ENCODE measurements around the gene ADAMTS17.

ADAMTS17 gene

DNA sequence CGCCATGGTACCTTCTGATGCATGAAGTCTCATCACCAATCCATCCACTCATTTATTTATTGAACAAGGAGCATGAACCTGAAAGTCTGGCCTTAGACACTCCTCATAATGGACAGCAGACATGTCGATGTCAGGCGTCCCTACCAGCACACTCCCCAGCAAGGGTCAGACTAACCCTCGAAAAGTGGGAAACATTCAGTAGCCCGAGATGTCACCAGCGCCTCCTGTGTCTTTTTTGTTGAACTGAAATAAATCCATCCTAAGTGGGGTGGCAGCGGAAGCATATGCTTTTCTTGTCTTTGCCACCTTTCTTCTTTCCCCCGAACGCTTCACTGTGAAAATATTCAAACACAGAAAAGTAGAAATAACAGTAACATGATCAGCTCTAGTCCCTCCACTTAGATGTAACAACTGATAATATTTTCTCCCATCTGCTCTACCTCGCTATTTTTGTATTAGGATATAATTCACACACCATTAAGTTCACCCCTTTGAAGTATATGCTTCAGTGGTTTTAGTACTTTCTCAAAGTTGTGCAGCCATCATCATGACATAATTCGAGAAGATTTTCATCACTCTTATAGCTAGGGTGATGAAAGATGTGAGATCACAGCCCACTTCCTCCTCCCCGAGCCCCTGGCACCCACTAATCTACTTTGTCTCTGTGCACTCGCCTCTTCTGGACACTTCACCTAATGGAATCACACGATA, 121.6 kb downstream of the ADAMTS17 start:
- no peak for DNase-seq (ENCODE audit: low read depth)

DNA sequence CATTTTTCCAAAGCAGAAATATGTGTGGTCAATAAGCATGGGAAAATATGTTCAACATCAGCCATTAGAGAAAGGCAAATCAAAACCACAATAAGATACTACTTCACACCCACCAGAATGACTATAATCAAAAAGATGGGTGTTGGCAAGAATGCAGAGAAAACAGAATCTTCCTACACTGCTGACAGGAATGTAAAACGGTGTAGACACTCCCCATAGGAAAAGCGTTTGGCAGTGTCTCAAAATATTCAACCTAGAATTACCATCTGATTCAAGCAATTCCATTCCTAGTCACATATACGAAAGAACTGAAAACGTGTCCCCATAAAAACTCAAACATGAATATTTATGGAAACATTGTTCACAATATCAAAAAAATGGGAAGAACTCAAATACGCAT, 123.3 kb downstream of the ADAMTS17 start:
- no peak for DNase-seq (ENCODE audit: low read depth)

- no peak for DNase-seq (ENCODE audit: low read depth)
These were observed 125.6 kb downstream of the ADAMTS17 start for GRCh38 chr15:100216182-100216581.

DNA sequence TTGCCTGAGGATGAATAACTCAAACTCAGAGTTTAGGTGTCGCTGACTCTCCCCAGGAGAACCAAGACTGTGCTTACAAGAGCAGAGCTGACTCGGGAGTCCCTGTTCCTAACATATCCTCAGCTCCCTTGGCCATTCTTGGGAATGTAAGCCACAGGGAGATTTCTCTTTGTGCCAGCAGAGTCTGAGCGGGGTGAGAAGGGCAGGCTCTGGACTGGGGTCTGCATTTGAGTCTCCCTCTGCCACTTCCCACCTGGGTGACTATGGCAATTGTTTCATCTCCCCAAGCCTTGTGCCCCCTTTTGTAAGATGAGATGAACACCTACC, 126.0 kb downstream of the ADAMTS17 start:
- no peak for DNase-seq (ENCODE audit: low read depth)

DNA sequence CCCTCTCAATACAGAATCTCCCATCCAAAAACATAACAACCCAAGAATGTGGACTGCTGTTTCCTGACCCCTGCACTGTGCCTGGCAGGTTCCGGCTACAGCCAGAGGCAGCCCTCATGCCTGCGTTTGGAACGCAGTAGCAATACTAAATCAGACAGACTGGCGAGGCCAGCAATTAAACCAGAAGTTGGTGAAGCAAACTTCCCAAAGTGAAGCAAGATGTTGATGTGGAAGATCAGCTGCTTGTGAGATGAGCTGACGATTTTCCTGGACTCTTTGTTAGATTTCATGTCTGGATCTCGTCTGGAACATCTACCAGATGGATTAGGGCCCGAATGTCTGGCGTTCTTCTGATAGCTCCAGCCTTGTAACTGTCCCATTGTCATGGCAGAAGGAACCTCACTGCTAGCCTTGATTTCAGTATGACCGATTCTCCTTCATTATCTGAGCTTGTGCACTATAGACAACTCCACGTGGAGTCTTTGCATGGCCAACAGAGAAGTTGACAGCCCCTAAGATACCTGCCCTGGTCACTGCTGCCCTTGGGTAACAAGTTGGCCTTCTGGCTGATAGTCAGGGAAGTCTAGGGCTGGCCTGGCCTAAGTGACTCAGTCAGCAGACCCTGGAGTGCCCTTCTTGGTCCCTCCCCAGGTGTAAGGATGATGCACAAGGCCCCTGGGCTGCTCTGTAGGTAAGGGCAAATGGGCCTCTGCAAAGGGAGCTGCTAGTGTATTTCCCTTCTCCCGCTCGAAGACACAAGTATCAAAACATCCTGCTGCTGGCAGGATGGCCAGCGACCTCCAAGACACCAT, 126.5 kb downstream of the ADAMTS17 start:
- no peak for DNase-seq (ENCODE audit: low read depth)

DNA sequence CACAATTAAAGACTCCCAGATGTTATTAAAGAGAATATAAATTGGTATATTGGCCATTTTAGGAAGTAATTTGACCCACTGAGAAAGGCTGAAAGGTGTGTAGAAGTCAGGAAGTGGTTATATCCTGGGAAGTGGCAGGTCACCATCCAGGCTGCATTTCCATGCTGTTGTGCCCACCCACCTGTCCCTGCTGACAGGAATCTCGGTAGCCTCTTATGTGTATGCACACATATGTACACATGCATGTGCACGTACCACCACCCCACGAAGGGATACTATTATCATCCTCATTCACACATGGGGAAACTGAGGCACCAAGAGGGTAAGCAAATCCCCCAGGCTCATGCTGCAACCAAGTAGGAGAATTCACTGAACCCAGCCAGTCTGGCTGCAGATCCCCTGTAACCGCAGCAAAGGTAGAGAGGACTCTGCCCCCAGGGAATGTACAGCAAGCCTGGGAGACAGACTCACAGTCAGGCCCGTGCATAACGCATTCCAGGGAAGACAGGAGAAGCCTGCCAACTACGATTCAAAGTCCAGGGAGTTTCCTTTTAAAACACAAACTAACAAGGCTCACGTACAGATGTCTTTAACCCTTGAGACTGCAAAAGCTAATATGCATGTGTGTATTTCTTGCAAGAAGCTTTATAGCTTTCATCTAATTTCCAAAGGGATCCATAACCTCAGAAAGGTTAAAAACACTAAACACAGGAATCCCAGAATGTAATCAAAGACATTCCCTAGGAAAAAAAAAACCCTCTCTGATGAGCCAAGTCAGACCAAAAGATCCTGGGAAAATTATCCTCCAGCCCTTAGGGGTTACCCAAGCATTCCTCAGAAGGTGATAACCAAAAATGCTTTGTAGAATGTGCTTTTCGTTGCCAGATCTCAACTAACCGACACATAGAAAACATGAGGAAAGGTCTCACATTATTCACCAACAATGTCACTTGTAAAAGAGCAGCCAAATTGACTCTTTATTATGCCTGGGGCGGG, 129.6 kb downstream of the ADAMTS17 start:
- DNase-seq (ENCODE audit: low read depth), result no peak

GRCh38 chr15:100210338-100210737, 131.4 kb downstream of the ADAMTS17 start:
- DNase-seq (ENCODE audit: low read depth), result no peak

DNA sequence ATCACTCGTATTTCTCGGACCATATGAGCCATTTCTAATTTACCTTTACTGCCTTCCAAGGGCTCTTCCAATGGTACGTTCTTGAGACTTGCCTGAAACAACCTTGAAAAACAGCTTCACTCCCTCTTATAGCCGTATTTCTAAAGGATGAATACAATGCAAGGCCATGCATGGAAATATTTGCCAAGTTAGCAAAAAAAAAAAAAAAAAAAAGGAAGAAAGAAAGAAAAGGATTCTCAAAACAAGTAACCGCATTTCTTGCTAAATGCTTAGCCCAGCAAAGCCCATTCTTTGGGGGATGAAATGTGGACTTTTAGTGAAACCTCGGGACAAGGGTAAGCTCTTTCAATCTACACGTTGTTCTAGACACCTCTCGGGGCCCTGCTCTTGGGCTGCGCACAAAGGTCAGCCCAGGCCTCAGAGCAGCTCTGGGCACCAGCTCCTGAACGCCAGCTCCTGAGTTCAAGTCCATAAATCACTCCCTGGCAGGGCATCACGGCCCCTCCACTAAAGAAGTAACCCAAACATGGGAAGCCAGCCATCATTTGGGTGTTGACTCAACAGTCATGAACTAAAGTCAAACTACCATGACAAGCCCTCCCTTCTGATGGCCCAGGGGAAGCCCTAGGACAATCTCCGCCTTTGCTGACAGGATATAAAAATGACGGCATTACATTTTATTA, 132.7 kb downstream of the ADAMTS17 start:
- DNase-seq (ENCODE audit: low read depth), result no peak

DNA sequence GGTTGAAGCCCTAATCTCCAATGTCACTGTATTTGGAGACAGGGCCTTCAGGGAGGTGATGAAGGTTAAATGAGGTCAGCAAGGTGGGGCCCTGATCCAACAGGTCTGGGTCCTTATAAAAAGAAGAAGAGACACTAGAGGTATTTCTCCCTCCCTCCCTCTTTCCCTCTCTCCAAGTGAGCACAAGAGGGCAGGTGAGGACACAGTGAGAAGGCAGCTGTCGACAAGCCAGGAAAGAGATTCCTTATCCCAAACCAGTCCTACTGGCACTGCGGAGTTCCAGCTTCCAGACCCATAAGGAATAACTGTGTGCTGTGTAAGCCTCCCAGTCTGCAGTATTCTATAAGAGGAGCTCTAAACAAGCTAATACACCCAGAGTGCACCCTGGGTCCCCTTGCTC, 134.7 kb downstream of the ADAMTS17 start:
- DNase-seq (ENCODE audit: low read depth), result no peak

GRCh38 chr15:100206643-100207042, 135.1 kb downstream of the ADAMTS17 start:
- DNase-seq (ENCODE audit: low read depth), result no peak

GRCh38 chr15:100205549-100206295, 136.1 kb downstream of the ADAMTS17 start:
- DNase-seq (ENCODE audit: low read depth), result no peak

DNA sequence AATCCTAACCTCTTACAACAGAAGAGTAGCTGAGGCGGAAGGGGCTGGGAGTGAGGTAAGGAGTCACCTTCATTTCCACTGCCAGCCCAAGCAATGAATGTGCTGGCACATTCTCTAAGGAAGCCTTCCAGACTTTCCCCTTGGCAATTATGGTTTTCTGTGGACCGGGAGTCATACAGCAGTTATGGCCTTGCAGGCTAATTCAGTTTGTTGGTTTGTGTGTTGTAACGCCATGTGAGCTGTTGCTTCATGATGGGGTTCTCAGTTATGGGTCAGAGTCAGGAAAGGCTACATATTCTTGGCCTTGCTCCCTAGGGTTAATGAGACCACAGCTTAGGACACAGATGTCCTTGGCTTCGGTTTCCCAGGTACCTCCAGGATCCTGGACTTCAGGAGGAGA, 137.0 kb downstream of the ADAMTS17 start:
- no peak for DNase-seq (ENCODE audit: low read depth)

- no peak for DNase-seq (ENCODE audit: low read depth)
These were observed 137.6 kb downstream of the ADAMTS17 start for GRCh38 chr15:100204211-100204610.

DNA sequence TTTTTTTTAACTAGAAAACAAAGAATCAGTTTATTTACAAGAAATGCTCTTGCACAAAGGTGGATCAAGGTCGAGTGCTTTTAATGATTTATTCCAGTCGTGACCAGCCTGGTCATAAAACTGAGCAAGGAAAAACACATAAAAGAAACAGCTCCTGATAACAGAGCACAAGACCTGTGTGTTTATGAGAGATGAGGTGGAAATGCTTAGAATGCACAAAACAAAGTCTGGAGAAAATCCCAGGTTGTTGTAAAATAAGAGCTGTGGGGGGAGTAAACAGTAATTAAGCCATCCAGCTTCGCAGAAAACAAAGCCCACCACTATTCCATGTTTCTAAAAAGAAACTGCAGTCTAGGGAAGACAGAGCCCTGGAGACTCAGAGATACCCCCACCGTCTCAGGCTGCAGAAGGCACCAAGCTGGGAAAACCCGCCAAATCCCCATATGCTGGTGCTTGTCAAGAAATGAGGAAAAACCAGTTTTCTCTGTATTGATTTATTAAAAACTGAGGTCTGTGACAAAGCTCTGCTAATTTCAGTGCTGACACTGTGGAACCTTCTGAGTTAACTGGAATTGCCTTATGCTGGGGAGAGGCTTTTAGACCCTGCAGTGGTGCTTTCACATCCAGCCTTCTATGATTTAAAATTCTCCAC, 139.3 kb downstream of the ADAMTS17 start:
- no peak for DNase-seq (ENCODE audit: low read depth)

DNA sequence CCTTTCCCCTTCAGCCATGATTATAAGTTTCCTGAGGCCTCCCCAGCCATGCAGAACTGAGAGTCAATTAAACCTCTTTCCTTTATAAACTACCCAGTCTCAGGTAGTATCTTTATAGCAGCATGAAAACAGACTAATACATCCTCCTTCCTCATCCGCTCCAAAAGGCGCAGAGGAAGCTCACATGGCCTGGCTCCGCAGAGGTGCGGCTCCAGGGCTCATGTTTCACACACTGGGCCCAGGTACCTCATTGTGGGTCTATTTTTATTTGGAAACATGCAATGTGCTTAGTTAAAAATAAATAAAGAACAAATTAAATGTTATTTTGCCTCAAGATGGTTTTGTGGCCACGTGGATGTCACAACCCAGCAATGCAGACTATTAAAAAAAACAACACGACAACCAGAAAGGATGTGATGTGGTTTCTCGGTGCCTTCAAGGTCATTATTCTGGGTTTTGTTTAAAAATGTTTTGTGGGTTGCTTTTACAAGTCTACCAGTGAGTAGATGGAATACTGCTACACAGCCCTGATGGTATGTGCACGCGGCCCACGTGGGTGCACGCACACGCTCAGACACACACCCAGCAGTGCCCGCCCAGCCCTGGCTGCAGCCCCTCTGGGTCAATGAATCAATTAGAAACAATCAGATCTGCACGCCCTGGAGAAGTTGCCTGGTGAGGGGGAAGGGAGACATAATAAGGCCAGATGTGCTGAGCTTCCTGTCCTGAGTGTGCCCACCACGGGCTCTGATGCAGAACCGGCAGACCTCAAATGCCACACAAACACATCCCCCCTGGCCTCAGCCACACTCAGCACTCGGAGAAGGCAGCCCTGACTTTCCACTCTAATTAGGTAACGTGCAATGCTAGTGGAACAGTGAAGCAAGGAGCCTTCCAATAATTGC, 140.1 kb downstream of the ADAMTS17 start:
- no peak for DNase-seq (ENCODE audit: low read depth)

DNA sequence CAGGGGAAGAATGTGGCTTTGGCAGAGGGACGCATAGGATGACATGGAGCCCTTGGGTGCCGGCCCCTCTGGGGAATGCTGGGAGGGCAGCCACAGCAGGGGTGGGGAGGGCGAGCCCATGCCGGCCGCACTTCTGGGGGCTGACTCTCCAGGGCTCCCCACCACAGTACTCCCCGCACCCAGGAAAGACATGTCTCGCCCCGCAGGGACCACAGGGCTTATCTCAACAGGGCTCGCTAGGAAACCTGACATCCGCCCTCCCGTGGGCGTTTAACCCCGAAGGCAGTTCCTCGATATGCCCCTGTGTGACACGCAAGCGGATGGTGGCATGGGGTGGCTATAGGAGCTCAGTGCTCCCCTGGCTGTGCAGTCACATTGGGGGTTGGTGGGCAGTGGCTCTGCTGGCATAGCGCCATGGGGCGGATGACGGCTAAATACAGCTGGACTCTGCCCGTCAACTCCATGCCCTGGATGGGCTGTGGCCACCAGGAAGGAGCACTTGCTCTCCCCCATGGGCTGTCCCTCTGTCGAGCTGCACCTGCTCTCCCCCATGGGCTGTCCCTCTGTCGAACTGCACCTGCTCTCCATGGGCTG, 141.4 kb downstream of the ADAMTS17 start:
- no peak for DNase-seq (ENCODE audit: low read depth)

DNA sequence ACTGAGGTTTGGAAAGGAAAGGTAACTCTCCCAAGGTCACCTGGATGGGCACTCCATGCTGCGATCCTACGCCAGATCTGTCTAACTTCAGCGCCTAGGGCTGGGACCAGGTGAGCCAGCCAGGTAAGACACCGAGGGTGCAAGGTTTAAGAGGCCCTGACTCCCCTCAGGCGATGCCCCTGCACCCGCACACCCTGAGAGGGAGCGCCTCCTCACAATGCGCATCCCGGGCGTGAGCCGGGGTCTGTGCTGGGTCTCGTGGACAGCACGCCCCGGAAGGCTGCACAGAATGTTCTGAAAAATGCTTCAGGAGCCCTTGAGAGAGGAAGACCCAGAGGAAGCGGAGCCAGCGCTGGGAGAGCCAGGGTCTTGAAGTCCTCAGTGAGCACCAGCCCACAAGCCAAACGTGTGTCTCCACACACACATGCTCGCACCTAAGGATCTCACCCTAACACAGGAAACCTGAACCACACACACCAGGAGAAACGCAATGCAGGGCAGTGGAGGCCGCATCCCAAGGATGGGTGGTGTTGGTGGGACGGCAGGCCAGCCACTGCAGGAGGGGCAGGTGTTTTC, 142.0 kb downstream of the ADAMTS17 start:
- no peak for DNase-seq (ENCODE audit: low read depth)

- no peak for DNase-seq (ENCODE audit: low read depth)
These were observed 143.3 kb downstream of the ADAMTS17 start for GRCh38 chr15:100198442-100198841.
